Epithelial cell of proximal tubule (primary cell): ENCODE results near the gene KLHL25. TPM values are rescaled to one million over a fixed set of nuclear protein-coding genes. Genes with fewer than 3 reads are reported as not detected.

Source experiments
- DNase-seq: peaks from one replicate; pipeline ENCODE4 v3.0.0-alpha.2; 2011; ENCODE audit warnings: low read depth
- H3K4me3 ChIP-seq: 2 replicates; pipeline ENCODE4 v1.5.1; 2011; ENCODE audit warnings: low read depth, mild to moderate bottlenecking, low read length
- CTCF ChIP-seq: conservative IDR thresholded peaks from 2 replicates; pipeline ENCODE4 v1.5.1; 2012; ENCODE audit warnings: low read depth, mild to moderate bottlenecking, low read length
- total RNA-seq: library from RNA; depleted of rRNA; stranded (reverse); fragments of >200 nt; gene quantifications from 2 replicates; pipeline ENCODE4 v1.2.3, GENCODE V29; 2015

KLHL25 gene
- total RNA-seq, 1 donor from 2014 or later = 8.1 TPM

GRCh38 chr15:85756411-85757072 is 38.2 kb downstream of the KLHL25 start:
- DNase-seq = no peak
- TF ChIP-seq CTCF = no peak

GRCh38 chr15:85755942-85756341 is 38.8 kb downstream of the KLHL25 start:
- no peak for DNase-seq
- H3K4me3 ChIP-seq = no peak overlapping the region
- TF ChIP-seq CTCF = no peak

More at GRCh38 chr15:85756411-85757072, 38.2 kb downstream of the KLHL25 start:
- H3K4me3 ChIP-seq = no peak overlapping the region

GRCh38 chr15:85755471-85755870 is 39.3 kb downstream of the KLHL25 start:
- H3K4me3 ChIP-seq = no peak overlapping the region
- no peak for DNase-seq
- TF ChIP-seq CTCF = no peak

- TF ChIP-seq CTCF = no peak
- no peak overlapping the region for H3K4me3 ChIP-seq
- no peak for DNase-seq
These were observed 39.7 kb downstream of the KLHL25 start for GRCh38 chr15:85754989-85755388.

GRCh38 chr15:85753791-85754452 is 40.8 kb downstream of the KLHL25 start:
- no peak overlapping the region for H3K4me3 ChIP-seq
- no peak for DNase-seq
- no peak for TF ChIP-seq CTCF

GRCh38 chr15:85753261-85753660 is 41.5 kb downstream of the KLHL25 start:
- no peak overlapping the region for H3K4me3 ChIP-seq
- TF ChIP-seq CTCF = no peak
- no peak for DNase-seq
